Progenitor cell of endocrine pancreas (in vitro differentiated cells): ENCODE measurements around the gene SPACA7. TPM values are rescaled to one million over a fixed set of nuclear protein-coding genes. Genes with fewer than 3 reads are reported as not detected.

Source experiments
- DNase-seq: peaks from one replicate; pipeline ENCODE4 v3.0.0; 2021; ENCODE audit warnings: low spot score; ENCODE audit not compliant: unreplicated experiment
- H3K27ac Mint-ChIP-seq: 2 replicates; pipeline ENCODE4 v1.8.0; 2021; ENCODE audit warnings: mild to moderate bottlenecking, moderate library complexity, mixed read lengths
- H3K27me3 Mint-ChIP-seq: 2 replicates; pipeline ENCODE4 v1.8.0; 2021; ENCODE audit warnings: mixed read lengths
- H3K36me3 Mint-ChIP-seq: 2 replicates; pipeline ENCODE4 v1.8.0; 2022; ENCODE audit warnings: mixed read lengths; ENCODE audit not compliant: insufficient read depth
- H3K4me1 Mint-ChIP-seq: 2 replicates; pipeline ENCODE4 v1.8.0; 2021; ENCODE audit warnings: low read depth, mixed read lengths
- H3K4me3 Mint-ChIP-seq: 2 replicates; pipeline ENCODE4 v1.8.0; 2021; ENCODE audit warnings: low read depth, mild to moderate bottlenecking, moderate library complexity, mixed read lengths
- H3K9me3 Mint-ChIP-seq: 2 replicates; pipeline ENCODE4 v1.8.0; 2021; ENCODE audit warnings: low read depth, mixed read lengths
- CTCF ChIP-seq: fragments of 200-600 bp; sonication (generic); IDR thresholded peaks from one replicate; pipeline ENCODE4 v1.5.0; 2021; ENCODE audit warnings: antibody characterized with exemption, mild to moderate bottlenecking; ENCODE audit not compliant: unreplicated experiment
- total RNA-seq: library from RNA; stranded (reverse); gene quantifications from 2 replicates; pipeline ENCODE4 v1.2.1, GENCODE V29; 2021

SPACA7 gene
- total RNA-seq, 1 donor from 2014 or later, result not detected

DNA sequence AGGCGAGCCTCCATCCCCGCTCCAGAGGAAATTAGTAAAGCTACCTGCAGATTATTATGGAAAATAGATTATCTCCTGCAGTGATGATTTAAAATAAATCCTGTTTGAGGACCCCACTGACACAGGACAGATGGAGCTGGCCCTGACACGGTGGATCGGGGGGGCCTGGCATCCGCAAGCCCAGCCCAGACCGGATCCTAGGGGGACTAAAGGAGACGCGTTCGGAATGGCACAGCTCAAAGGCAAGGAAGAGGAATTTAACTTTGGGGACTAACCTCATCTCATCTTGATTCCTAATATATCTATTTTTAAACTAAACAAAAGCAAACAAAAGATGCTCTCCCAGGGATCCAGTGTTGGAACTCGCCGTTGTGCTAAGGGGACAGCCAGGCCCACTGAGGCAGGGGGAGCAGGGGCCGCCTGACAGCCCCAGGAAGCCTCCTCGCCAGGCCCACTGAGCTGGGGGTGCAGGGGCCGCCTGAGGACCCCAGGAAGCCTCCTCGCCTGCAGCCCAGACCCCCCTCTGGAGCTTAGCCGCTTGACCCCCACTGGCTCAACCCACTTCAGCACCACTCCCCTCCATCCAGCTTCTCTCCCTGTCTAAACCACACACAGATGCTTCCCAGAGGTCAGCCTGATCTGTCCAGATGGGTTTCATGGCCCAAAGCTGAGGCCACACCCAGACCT lies 78.6 kb downstream of the SPACA7 start:
- TF ChIP-seq CTCF, result no peak
- no peaks in the 10 kb centered on the region for H3K36me3 Mint-ChIP-seq
- no peak overlapping the region for H3K27ac Mint-ChIP-seq
- H3K27me3 Mint-ChIP-seq, result peaks cover 9% of the 10 kb centered on the region
- DNase-seq, result no peak
- H3K4me1 Mint-ChIP-seq, result peaks cover 9% of the 10 kb centered on the region
- peaks cover 3% of the 10 kb centered on the region for H3K9me3 Mint-ChIP-seq
- H3K4me3 Mint-ChIP-seq, result no peak overlapping the region

DNA sequence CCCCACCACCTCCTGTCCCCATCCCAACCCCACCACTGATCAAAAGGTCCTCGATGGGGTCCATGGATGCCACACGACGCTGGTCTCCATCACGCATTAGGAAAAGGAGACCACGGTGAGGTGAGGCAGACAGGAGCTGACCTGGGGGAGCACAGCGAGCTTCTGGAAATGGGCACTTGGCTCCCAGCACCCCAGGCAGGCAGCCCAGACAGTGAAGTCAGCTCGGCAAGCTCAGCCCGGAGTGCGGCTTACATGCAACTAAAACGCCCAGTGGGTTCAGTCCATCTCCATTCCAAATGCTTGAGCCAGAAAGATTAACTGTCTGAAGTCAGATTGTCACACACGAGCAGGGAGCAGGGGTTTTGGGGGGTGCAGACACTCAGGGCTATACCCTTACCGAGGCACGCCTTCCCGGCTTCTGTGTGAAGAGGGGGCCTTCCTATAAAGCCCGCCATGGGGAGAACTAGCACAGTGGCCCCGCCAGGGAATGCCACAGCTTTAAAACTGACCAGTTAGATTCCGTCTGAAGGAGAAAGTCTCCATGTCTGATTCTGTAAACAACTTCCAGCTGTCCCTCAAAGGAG lies 79.4 kb downstream of the SPACA7 start:
- TF ChIP-seq CTCF, result no peak
- no peak overlapping the region for H3K4me3 Mint-ChIP-seq
- H3K4me1 Mint-ChIP-seq, result peaks cover 7% of the 10 kb centered on the region
- no peaks in the 10 kb centered on the region for H3K36me3 Mint-ChIP-seq
- no peak for DNase-seq
- H3K9me3 Mint-ChIP-seq, result peaks cover 8% of the 10 kb centered on the region
- H3K27ac Mint-ChIP-seq, result no peak overlapping the region
- H3K27me3 Mint-ChIP-seq, result peaks cover 9% of the 10 kb centered on the region

- Mint-ChIP-seq H3K4me3 (no peak overlapping the region), H3K4me1 (no peaks in the 10 kb centered on the region), H3K27ac (no peak overlapping the region), H3K27me3 (peaks cover 6% of the 10 kb centered on the region), H3K36me3 (no peaks in the 10 kb centered on the region), H3K9me3 (peaks cover 8% of the 10 kb centered on the region)
- TF ChIP-seq CTCF, result no peak
- no peak for DNase-seq
These were observed 80.2 kb downstream of the SPACA7 start for GRCh38 chr13:112456138-112457056.

- peaks cover 2% of the 10 kb centered on the region for H3K36me3 Mint-ChIP-seq
- peaks cover 6% of the 10 kb centered on the region for H3K27me3 Mint-ChIP-seq
- peaks cover 10% of the 10 kb centered on the region for H3K9me3 Mint-ChIP-seq
- DNase-seq, result no peak
- TF ChIP-seq CTCF, result no peak
- H3K4me1 Mint-ChIP-seq, result no peaks in the 10 kb centered on the region
- H3K4me3 Mint-ChIP-seq, result no peak overlapping the region
- H3K27ac Mint-ChIP-seq, result no peak overlapping the region
These were observed 80.9 kb downstream of the SPACA7 start for GRCh38 chr13:112457081-112457480.

DNA sequence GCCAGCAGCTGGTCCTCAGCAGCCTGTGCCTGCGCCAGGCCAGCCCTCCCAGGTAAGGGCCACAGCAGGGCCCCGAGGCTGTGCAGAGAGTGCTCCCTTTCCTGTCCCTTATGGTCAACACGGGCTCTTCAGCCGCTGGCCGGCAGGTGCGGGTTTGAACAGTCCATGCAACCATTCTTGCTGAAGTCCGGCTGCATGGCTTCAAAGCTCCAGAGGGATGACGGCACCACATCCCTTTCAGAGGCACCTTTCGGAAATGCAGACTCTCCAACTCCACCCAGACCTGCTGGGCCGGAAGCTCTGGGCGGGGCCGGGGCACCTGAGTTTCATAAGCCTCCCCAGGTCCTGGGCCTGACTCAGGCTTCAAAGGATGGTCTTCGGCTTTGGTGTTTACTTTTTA lies 81.3 kb downstream of the SPACA7 start:
- peaks cover 6% of the 10 kb centered on the region for H3K36me3 Mint-ChIP-seq
- H3K4me1 Mint-ChIP-seq, result no peaks in the 10 kb centered on the region
- peaks cover 6% of the 10 kb centered on the region for H3K27me3 Mint-ChIP-seq

More for the DNA sequence above, 81.3 kb downstream of the SPACA7 start:
- Mint-ChIP-seq H3K27ac (no peak overlapping the region), H3K9me3 (peaks cover 14% of the 10 kb centered on the region), H3K4me3 (no peak overlapping the region)
- no peak for TF ChIP-seq CTCF
- no peak for DNase-seq
